Neutrophil (primary cell): ENCODE results near the gene MYLK3.

ENCODE experiments used
- H3K27ac ChIP-seq: fragments of 200-600 bp; sonication (generic); 2 replicates; pipeline ENCODE4 v1.5.1; 2016; ENCODE audit warnings: mild to moderate bottlenecking, moderate library complexity
- H3K27me3 ChIP-seq: fragments of 200-600 bp; sonication (generic); 2 replicates; pipeline ENCODE4 v1.6.0; 2016; ENCODE audit warnings: mild to moderate bottlenecking
- H3K36me3 ChIP-seq: fragments of 200-600 bp; sonication (generic); 2 replicates; pipeline ENCODE4 v1.5.1; 2017
- H3K4me1 ChIP-seq, 2 experiments: fragments of 200-600 bp in 1 of 2; sonication (generic) in 1 of 2; 1 replicate in 1 of 2; 2 replicates in 1 of 2; pipeline versions ENCODE4 v1.5.1 to v1.6.1; 2013 to 2016; ENCODE audit warnings: low read depth in 1 of 2, low read length in 1 of 2, mild to moderate bottlenecking in 1 of 2, moderate library complexity in 1 of 2; ENCODE audit not compliant: control insufficient read depth in 1 of 2, insufficient read depth in 1 of 2
- H3K4me3 ChIP-seq, 2 experiments: fragments of 200-600 bp in 1 of 2; sonication (generic) in 1 of 2; 1 replicate in 1 of 2; 2 replicates in 1 of 2; pipeline ENCODE4 v1.5.1; 2013 to 2016; ENCODE audit warnings: low read depth in 1 of 2, low read length in 1 of 2, mild to moderate bottlenecking in 1 of 2, moderate library complexity in 1 of 2
- H3K9me3 ChIP-seq: fragments of 200-600 bp; sonication (generic); 2 replicates; pipeline ENCODE4 v1.5.1; 2016
- CTCF ChIP-seq: fragments of 200-600 bp; sonication (generic); IDR thresholded peaks from 2 replicates; pipeline ENCODE4 v1.5.1; 2016; ENCODE audit warnings: antibody characterized with exemption

The MYLK3 gene

GRCh38 chr16:46721885-46722284 is 26.3 kb downstream of the MYLK3 start:
- H3K27me3 ChIP-seq, result no peaks in the 10 kb centered on the region
- H3K36me3 ChIP-seq, result no peaks in the 10 kb centered on the region
- H3K4me3 ChIP-seq, result no peak overlapping the region
- no peaks in the 10 kb centered on the region for H3K9me3 ChIP-seq
- no peaks in the 10 kb centered on the region for H3K4me1 ChIP-seq
- H3K27ac ChIP-seq, result no peak overlapping the region
- TF ChIP-seq CTCF, result no peak

- H3K27ac ChIP-seq, result no peak overlapping the region
- no peaks in the 10 kb centered on the region for H3K36me3 ChIP-seq
- H3K9me3 ChIP-seq, result no peaks in the 10 kb centered on the region
- H3K4me1 ChIP-seq, result no peaks in the 10 kb centered on the region
- H3K27me3 ChIP-seq, result no peaks in the 10 kb centered on the region
- TF ChIP-seq CTCF, result no peak
- H3K4me3 ChIP-seq, result no peak overlapping the region
Observed at GRCh38 chr16:46720619-46721018, 27.5 kb downstream of the MYLK3 start.

- Histone ChIP-seq H3K4me1 (no peaks in the 10 kb centered on the region), H3K36me3 (no peaks in the 10 kb centered on the region), H3K9me3 (no peaks in the 10 kb centered on the region), H3K27me3 (no peaks in the 10 kb centered on the region), H3K4me3 (no peak overlapping the region), H3K27ac (no peak overlapping the region)
- TF ChIP-seq CTCF, result no peak
Observed at GRCh38 chr16:46719528-46719927, 28.6 kb downstream of the MYLK3 start.

- TF ChIP-seq CTCF, result no peak
- Histone ChIP-seq H3K27me3 (no peaks in the 10 kb centered on the region), H3K4me3 (no peak overlapping the region), H3K36me3 (no peaks in the 10 kb centered on the region), H3K9me3 (no peaks in the 10 kb centered on the region), H3K27ac (no peak overlapping the region), H3K4me1 (peaks cover 1 to 2% of the 10 kb centered on the region in 2 experiments)
Observed at GRCh38 chr16:46718214-46718613, 29.9 kb downstream of the MYLK3 start.

- no peak for TF ChIP-seq CTCF
- Histone ChIP-seq H3K4me3 (no peak overlapping the region), H3K27ac (no peak overlapping the region), H3K36me3 (no peaks in the 10 kb centered on the region), H3K9me3 (no peaks in the 10 kb centered on the region), H3K27me3 (no peaks in the 10 kb centered on the region), H3K4me1 (peaks cover 4 to 7% of the 10 kb centered on the region in 2 experiments)
Observed at GRCh38 chr16:46717692-46718091, 30.5 kb downstream of the MYLK3 start.

- Histone ChIP-seq H3K27ac (no peak overlapping the region), H3K4me3 (no peak overlapping the region), H3K36me3 (no peaks in the 10 kb centered on the region), H3K4me1 (peaks cover 18 to 20% of the 10 kb centered on the region in 2 experiments), H3K9me3 (no peaks in the 10 kb centered on the region), H3K27me3 (no peaks in the 10 kb centered on the region)
- TF ChIP-seq CTCF, result no peak
Observed at GRCh38 chr16:46715769-46716305, 32.3 kb downstream of the MYLK3 start.
